Measurements from ENCODE around the gene NEDD4L. TPM values are rescaled to one million over a fixed set of nuclear protein-coding genes. Genes with fewer than 3 reads are reported as not detected.

The NEDD4L gene
- polyA plus RNA-seq, 3 donors = 117 to 129 (median 122) TPM

DNA sequence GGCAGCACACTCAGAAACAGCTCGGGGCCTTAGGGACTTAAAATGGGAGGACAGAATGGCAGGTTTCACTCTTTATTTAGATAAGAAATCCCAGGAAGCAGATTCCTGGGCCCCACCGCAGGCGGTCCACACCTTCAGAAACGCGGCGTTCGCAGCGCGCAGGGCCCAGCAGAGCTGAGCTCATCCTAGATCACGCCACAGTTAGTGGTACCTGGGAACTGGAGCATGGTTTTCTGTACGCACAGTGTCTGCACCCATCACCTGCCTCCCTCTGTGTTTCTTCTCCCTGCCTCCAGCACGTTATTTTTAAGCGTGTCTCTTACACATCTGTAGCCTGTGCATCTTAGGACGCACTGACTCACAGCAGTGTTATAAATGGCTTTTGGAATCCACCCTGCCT, 342.8 kb downstream of the NEDD4L start:
- no peak for DNase-seq (ENCODE audit: low read depth in 3 of 3, low spot score in 2 of 3)

DNA sequence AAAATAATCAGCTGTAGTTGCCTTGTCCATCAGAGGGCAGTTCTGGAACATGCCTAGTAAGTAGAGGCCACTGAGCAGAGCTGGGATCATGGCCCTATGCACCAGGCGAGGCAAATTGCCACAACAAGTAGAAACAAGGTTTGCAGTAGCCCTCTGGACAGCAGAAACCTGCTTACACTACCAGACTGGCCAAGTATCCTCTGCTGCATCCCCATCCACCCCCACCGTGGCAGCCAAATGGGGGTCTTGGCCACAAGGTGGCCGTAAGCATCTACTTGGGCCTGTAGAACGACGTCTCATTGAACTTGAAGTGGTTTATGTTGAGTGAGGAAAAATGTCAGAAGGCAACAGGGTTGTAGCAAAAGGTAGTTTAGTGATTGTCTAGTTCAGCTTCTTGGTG, 343.7 kb downstream of the NEDD4L start:
- DNase-seq (ENCODE audit: low read depth in 3 of 3, low spot score in 2 of 3) = no peak

DNA sequence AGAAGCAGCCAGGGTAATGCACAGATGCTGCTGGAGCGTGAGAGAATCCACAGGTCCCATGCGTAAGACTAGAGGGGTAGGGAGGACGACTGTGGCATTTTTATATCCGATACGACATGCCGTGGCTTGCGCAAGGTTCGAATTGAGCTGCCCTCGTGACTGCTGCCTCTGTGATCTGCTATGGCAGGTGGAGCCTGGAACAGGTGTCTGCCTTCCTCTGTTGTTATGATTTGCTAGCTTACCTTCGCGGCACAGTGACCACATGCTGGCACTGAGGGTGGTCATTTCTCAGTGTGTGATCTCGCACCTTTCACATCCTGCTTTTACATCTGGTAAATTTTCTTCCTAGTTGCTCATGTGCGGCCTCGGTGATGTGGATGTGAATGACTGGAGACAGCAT, 344.7 kb downstream of the NEDD4L start:
- no peak for DNase-seq (ENCODE audit: low read depth in 3 of 3, low spot score in 2 of 3)

DNA sequence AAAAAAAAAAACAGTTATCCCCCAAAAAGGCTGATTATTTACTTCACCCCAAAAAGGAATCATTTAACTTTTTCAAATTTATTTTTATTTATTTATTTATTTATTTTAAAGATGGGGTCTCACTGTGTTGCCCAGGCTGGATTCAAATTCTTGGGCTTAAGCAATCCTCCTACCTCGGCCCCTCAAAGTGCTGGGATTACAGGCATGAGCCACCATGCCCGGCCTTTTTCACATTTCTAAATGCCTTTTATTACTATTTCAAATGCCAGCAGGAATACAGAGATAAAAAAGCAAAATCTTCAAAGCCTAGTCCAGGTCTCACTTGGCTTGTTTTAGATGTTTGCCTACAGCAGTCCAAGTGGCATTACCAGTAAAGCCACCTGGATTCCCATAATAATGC, 345.7 kb downstream of the NEDD4L start:
- no peak for DNase-seq (ENCODE audit: low read depth in 3 of 3, low spot score in 2 of 3)

DNA sequence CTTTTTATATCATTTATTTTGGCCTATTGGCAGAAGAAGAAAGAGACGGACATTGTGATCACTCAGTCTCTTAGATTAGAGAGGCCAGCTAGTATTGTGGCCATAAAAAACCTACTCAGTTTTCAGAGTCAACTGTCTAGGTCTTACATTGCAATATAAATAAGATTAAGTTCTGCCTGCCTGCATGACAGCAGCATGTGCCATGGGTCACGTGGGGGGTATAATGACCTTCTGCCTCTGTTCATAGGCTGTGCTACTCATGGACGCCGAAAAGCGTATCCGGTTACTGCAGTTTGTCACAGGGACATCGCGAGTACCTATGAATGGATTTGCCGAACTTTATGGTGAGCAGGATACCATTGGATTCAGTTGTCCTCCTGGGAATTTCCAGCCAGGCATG, 346.4 kb downstream of the NEDD4L start:
- peak in 2 of 3 donors; percentile 62 to 76 for DNase-seq (ENCODE audit: low read depth in 3 of 3, low spot score in 2 of 3)

DNA sequence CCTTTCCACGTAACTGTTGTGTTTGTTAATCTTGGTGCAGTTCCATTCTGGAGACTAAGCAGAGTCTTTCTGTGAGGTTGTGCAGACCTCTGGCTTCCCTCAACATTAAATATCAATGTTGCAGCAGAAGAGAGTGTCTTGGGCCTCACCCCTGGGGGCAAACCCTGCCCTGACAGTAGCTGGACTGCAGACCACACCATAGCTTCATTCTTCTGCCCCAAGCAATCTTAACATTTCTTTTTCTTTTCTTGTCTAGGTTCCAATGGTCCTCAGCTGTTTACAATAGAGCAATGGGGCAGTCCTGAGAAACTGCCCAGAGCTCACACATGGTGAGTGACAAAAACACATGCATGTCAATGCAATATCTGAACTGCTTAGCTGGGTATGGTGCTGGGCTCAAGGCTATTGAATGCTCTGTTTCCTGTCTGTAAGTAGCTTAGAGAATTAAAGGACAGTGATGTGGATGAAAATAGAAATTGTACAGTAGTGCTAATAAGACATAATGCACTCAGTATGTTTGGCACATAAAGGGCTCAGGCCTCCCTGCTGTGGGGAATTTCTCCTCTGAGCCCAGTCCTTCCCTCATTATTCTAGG, 347.3 kb downstream of the NEDD4L start:
- no peak for DNase-seq (ENCODE audit: low read depth in 3 of 3, low spot score in 2 of 3)

DNA sequence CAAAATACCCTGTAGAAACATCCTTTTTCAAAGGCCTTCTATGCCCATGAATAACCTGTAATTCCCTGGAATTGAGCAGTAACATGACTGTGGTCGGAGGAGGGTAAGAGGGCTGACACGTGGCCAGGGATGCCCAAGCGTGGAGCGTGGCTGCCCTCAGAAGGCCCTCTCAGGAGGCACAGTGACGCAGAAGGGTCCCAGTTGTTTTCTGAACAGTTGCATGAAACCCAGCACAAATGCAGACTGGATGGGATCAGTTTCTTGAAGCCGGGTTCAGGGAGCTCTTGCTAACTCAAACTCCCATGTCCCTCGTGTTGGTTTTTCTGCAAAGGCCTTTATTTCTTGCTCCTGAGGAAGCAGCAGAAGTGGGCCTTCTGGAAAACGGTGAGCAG, 347.9 kb downstream of the NEDD4L start:
- no peak for DNase-seq (ENCODE audit: low read depth in 3 of 3, low spot score in 2 of 3)

DNA sequence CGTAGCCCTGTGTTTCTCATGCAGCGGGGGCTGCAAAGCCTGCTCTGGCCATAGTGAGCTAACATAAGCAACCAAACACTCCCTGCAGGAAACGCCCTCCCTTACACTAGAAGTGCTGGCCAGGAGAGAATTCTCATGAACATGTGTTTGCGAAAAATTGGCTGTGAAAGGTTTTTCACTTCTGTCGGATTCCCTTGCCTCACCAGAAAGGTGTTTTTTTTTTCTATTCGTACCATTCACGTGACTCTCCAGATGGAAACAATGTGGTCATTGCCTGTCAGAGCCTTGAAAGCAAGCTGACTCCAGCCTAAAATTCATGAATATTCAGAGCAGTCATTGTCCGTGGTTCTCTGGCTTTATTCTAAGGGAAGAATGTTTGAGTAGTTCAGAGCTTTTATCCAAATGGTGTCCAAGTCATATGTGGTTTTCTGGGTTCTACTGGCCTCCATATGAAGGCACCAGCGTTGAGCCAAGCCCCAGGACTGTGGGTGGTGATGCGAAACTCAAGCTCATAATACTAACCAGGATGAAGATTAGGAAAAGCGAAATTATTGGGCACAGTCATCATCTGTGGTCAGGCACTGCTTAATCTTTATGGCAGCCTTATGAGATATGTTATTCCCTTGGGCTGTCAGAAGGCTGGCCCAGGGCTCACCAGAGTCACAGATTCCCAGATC, 348.4 kb downstream of the NEDD4L start:
- no peak for DNase-seq (ENCODE audit: low read depth in 3 of 3, low spot score in 2 of 3)

DNA sequence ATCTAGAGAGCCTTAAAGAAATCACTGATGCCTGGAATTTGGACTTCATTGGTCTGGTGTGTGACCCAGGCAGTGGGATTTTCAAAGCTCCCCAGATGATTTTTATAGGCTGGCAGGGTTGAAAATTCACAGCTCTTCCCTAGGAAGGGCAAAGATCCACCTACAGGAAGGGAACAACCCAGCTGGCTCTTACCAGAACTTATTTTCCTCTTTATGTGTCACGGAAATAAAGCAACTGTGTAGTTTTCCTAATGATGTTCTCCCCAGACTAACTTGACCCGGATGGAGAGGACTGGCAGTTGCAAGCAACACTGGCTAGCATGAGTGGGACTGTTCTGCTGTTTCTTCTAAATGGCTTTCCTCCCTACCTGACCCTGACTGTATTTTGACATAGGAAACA, 349.3 kb downstream of the NEDD4L start:
- no peak for DNase-seq (ENCODE audit: low read depth in 3 of 3, low spot score in 2 of 3)

DNA sequence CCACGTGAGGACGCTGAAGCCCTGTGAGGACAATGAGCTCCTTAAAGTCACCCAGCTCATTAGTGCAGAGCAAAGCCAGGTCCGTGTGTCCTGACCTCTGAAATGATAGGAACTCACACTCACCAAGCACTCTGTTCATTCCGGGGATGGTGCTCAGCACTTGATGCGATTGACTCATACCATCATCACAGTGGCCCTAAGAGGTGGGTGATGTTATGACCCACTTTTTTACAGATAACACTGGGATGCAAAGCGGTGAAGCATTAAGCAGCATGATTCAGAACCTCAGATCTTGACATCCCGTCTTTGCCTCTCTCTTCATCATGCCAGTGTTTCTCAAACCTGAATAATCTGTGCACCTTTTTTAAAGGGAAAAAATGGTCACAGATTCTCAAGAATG, 350.0 kb downstream of the NEDD4L start:
- DNase-seq (ENCODE audit: low read depth in 3 of 3, low spot score in 2 of 3) = no peak

DNA sequence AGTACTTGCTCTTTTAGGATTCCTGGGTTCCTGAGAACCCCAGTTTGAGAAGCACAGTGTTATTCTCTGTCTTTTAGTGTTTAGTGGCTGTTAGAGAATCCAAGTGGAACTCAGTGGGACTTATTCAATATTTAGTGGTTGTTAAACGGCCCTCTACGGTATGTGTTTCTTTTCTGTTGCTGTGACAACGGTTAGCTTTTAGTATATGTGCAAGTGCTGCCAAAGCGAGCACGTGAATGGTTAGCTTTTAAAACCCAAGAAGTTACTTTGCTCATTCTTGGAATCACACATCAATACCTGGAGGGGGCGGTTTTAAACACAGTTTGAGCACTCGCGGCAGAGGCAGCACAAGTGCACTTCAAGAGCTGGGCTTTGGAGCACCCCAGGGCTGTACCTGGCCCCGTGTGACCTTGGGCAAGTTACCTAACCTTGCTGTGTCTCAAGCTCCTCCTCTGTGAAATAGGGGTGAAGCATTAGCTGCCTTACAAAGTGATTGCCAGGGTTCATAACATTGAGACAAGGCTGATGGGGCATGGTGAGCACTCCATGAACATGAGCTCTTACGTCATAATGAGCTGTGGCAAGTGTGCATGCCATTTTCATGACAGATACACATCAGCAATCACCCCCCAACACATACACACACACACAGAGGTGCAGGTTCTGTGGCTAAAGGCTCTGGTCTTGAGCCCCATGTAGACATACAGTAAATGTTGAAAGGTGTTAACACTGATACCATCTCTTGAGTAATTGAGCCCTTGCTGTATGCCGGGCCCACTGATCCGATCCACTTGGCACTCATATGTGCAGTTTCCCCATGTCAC, 350.8 kb downstream of the NEDD4L start:
- DNase-seq (ENCODE audit: low read depth in 3 of 3, low spot score in 2 of 3) = no peak

DNA sequence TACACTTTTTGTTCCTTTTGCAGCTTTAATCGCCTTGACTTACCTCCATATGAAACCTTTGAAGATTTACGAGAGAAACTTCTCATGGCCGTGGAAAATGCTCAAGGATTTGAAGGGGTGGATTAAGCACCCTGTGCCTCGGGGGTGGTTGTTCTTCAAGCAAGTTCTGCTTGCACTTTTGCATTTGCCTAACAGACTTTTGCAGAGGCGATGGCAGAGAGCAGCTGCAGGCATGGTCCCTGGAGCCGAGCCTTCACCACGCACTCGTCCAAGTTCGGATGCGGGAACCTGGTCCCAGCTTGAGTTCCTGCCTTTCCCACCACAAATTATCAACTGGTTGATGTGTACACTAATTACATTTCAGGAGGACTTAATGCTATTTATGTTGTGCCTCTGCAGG, 352.1 kb downstream of the NEDD4L start:
- DNase-seq (ENCODE audit: low read depth in 3 of 3, low spot score in 2 of 3) = no peak

DNA sequence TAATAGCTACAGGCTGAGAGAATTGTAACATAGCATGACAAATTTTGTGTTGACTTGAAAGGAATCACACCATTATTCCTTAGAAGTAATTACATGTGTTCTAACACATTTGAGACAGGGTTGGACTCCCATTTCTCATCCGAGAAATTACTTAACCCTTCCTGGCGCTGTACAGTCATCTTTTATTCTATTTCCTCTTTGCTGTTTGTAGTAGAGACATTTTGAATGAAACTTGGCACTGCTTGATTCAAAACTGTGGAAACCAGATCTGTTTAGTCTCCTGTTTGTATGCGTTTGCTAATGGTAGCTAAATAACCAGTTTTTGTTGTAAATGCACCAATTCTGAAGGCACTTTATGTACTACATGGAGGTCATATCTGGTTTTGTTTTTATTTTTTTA, 352.9 kb downstream of the NEDD4L start:
- DNase-seq (ENCODE audit: low read depth in 3 of 3, low spot score in 2 of 3) = no peak

DNA sequence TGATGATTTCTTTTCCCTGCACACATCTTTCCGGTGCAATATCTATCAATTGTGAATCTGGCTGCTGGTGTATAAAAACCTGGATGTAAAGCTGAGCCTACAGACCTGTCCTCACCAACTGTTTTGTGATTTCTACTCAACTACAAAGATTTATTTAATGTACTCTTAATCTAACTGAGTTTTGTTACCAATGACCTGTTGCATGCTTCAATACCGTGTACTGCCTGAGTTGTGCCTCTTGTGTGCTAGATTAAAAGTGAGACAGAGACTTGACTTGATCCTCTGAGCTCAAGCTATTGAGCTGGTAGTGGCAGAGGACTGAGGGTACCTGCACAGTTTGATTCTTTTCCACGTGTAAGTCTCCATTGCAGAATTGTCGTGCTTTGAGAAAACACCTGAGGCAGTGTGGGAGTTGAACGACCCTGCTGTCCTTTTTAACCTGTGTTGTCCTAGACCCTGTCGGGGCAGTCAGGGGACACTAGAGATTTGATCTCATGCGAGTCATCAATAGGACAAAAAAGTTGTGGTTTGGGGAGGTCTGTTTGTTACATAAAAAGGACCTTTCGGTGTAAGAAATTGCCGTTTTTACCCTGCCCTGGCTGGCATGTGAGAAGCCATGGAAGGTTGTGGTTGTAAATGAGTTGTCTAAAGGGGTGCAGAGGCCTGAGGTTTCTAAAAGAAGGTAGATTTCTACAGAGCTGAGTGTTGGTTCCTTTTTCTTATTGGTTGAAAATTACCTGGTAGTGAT, 353.5 kb downstream of the NEDD4L start:
- DNase-seq (ENCODE audit: low read depth in 3 of 3, low spot score in 2 of 3) = no peak

DNA sequence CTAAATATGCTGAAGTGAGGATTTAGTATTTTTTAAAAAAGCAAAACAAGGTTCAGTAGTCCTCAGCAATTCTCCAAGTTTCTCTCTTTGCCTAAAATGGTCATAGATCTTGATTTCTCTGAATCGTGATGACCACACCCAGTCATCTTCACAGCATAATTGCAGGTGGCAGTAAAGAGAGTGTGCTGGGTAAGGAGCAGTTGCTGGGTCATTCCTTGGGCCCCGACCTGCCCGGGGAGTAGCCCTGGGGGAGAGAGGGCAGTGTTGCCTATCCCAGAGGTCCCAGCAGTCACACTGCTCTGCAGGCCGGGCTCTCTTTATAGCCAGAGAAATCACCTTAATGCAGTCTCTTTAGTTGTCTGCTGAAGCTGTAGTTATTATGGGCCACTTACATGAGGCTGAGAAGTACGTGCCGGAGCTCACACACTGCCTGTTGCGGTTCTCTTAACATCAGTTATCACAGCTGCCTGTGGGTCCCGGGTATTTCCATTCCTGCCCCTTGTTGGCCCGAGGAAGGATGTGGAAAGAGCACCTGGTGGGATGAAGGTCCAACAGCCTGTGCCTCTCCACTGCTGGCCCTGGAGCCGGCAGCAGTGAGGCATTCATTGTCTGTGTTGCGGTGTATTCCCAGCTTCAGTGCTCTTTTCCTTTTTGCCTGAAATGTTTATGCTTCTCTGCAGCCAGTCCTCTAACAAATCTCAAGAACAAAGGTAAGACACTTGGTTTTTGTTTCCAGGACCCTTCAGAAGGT, 354.8 kb downstream of the NEDD4L start:
- no peak for DNase-seq (ENCODE audit: low read depth in 3 of 3, low spot score in 2 of 3)

DNA sequence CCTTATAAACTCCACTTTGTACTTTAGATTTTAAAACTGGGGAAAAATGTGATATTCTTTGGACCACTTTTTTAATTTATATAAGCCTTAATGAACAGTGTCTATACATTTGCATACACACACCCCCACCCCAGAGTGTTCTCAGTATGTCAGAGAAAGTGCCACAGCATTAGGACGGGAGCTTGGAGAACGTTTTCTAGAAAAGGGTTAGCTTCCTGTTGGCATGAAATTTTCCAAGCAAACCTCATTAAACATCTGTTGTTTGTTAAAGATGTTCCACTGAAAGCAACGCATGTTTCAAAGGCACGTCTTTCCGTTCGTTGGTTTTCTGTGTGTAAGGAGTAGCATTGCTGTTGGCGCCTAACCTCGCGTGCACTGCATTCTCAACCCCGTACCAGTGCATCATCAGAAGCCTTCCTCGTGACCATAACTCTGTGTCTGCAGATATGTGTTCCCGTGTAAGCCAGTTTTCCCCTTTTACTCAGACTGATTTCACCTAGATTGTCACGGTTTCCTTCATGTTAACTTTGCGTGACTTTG, 356.4 kb downstream of the NEDD4L start:
- DNase-seq (ENCODE audit: low read depth in 3 of 3, low spot score in 2 of 3) = no peak

DNA sequence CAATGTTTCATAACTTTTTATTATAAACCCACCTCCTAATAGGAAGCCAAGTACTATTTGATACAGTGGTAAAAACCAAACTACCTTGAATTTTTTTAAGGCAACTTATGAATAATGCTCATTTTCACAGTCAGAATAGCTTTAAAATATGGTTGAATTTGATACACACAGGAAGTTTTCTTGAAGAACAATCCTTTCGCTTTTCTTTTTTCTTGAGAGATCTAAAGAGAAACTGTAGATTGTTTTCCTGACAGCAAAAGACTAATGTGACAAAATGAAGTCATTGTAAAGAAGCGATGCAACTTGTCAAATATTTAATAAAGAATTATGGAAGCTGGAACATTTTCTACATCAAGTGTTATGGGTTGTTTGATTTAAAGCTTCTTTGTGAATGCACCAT, 357.2 kb downstream of the NEDD4L start:
- DNase-seq (ENCODE audit: low read depth in 3 of 3, low spot score in 2 of 3) = no peak

DNA sequence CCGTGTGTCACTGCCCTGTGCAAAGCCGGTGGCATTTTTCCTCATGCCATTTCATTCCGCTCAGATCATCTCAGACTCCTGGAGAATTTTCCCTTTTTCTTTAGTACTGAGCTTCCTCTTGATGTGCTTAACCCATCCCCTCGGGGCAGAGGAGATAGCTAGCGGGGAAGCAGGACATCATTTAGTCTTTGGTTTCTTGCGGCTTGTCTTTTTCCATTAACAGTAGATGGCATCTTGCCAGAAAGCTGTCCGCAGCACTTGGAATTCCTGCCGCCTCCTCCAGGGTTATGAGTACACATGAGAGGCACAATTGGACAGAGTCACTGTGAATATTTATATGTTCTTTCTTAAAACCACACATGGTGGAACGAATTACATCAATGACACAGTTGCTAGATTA, 358.2 kb downstream of the NEDD4L start:
- DNase-seq (ENCODE audit: low read depth in 3 of 3, low spot score in 2 of 3) = no peak

DNA sequence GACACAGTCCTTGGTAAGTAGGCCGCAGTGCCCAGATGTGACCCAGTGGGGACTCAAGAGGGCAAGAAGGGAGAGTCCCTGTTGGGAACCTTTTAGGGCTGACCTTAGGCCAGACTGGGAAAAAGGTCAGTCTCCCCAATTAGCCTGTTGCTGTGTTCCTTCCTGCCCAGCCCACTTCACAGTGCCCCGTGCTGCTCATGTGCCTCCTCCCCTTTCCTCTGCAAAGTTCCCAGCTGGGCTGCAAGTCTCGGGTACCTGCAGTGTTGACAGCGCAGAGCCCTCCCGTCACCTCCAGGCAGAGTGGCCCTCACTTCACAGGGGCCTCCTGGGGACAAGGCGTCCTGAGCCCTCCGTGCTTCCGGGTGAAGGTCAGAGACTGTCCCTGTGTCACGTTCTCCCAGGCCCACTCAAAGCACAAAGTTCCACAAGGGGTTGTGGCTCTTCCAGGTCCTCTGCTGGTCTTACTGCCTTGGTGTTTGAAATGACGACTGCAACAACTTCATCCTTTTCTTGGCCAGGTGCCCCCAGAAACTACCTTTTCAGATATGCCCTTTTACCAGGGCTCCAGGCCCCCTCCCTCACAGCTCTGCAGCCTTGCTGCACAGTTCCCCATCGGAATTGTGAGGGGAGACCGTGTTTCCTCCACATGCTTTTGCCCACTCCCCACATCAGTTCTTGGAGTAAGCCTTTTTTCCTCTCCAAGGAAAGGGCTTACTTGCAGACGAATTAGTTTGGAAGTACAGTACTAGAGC, 359.1 kb downstream of the NEDD4L start:
- no peak for DNase-seq (ENCODE audit: low read depth in 3 of 3, low spot score in 2 of 3)

All from right renal cortex interstitium (tissue), 3 donors.